Measurements from ENCODE around the gene NTRK1.

The NTRK1 gene

GRCh38 chr1:156858959-156859522 is 1.6 kb upstream of the NTRK1 start, which contains the start of gene INSRR:
Gene INSRR (minus strand): TSS chr1:156859117. CDS start chr1:156858621, 496 bp downstream.
- TF ChIP-seq, protein P1, sequence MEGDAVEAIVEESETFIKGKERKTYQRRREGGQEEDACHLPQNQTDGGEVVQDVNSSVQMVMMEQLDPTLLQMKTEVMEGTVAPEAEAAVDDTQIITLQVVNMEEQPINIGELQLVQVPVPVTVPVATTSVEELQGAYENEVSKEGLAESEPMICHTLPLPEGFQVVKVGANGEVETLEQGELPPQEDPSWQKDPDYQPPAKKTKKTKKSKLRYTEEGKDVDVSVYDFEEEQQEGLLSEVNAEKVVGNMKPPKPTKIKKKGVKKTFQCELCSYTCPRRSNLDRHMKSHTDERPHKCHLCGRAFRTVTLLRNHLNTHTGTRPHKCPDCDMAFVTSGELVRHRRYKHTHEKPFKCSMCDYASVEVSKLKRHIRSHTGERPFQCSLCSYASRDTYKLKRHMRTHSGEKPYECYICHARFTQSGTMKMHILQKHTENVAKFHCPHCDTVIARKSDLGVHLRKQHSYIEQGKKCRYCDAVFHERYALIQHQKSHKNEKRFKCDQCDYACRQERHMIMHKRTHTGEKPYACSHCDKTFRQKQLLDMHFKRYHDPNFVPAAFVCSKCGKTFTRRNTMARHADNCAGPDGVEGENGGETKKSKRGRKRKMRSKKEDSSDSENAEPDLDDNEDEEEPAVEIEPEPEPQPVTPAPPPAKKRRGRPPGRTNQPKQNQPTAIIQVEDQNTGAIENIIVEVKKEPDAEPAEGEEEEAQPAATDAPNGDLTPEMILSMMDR (IDR thresholded peaks at IDR 0.05; ENCODE audit: insufficient read depth, low read length) = no peak
- TF ChIP-seq GABPA (IDR thresholded peaks at IDR 0.05; ENCODE audit: low read depth) (no peak), SPI1 (IDR thresholded peaks at IDR 0.05; ENCODE audit: borderline replicate concordance, low read depth) (no peak), POLR2AphosphoS5 (IDR thresholded peaks at IDR 0.05; ENCODE audit: low read depth) (no peak)
- Histone ChIP-seq H3K27ac (replicated peaks) (no peak within 1 kb of the TSS), H3K27me3 (ENCODE audit: insufficient read depth, poor library complexity, severe bottlenecking) (peaks cover 63% of the 10 kb centered on the region), H3K4me3 (replicated peaks; ENCODE audit: insufficient read depth, low read length) (no peak within 1 kb of the TSS)
- DNase-seq (ENCODE audit: low read depth in 1 of 2, low spot score in 1 of 2) = no peak

- H3K27ac ChIP-seq (replicated peaks) = no peak overlapping the region
- TF ChIP-seq POLR2AphosphoS5 (IDR thresholded peaks at IDR 0.05; ENCODE audit: low read depth) = no peak
- TF ChIP-seq SPI1 (IDR thresholded peaks at IDR 0.05; ENCODE audit: borderline replicate concordance, low read depth) = no peak
- TF ChIP-seq, protein P1 (IDR thresholded peaks at IDR 0.05; ENCODE audit: insufficient read depth, low read length) = no peak
- no peak for TF ChIP-seq REST (IDR thresholded peaks at IDR 0.05; ENCODE audit: insufficient replicate concordance, low read depth)
- no peak for TF ChIP-seq GABPA (IDR thresholded peaks at IDR 0.05; ENCODE audit: low read depth)
- peaks cover 60% of the 10 kb centered on the region for H3K27me3 ChIP-seq (ENCODE audit: insufficient read depth, poor library complexity, severe bottlenecking)
- DNase-seq (ENCODE audit: low read depth in 1 of 2, low spot score in 1 of 2) = no peak
- no peak overlapping the region for H3K4me3 ChIP-seq (replicated peaks; ENCODE audit: insufficient read depth, low read length)
Observed at GRCh38 chr1:156859523-156860112, 1.0 kb upstream of the NTRK1 start.

DNA sequence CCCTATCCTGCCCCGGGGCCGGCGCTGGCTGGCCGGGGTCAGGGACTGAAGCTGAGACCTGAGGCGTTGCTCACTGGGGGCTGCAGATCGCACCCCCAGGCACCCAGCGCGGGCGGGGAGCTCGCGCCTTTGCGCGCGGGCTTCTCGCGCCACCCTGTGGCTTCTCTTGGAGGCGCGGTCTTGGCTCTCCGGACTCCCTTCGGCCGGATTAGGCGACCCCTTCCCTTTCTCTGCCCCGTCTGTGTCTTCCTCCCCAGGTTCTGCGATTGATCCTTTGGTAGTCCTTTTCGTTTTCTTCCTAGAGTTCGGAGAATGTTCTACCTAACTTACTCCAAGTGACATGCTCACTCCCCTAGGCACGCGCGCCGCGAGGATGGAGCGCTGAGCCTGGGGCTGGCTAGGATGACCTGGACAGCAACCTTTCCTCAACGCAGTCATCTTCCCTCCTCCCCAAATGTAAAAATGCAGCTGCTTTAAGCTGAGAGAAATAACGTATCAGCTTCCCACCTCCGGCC is 495 bp upstream of the NTRK1 start:
- TF ChIP-seq POLR2AphosphoS5 (IDR thresholded peaks at IDR 0.05; ENCODE audit: low read depth) (no peak), SPI1 (IDR thresholded peaks at IDR 0.05; ENCODE audit: borderline replicate concordance, low read depth) (no peak)
- TF ChIP-seq, protein P1 (IDR thresholded peaks at IDR 0.05; ENCODE audit: insufficient read depth, low read length) = peak; percentile 66
- Histone ChIP-seq H3K27me3 (ENCODE audit: insufficient read depth, poor library complexity, severe bottlenecking) (peaks cover 62% of the 10 kb centered on the region), H3K27ac (replicated peaks) (no peak overlapping the region), H3K4me3 (replicated peaks; ENCODE audit: insufficient read depth, low read length) (no peak overlapping the region)
- peak in 1 of 2 experiments; percentile 9 for DNase-seq (ENCODE audit: low read depth in 1 of 2, low spot score in 1 of 2)

DNA sequence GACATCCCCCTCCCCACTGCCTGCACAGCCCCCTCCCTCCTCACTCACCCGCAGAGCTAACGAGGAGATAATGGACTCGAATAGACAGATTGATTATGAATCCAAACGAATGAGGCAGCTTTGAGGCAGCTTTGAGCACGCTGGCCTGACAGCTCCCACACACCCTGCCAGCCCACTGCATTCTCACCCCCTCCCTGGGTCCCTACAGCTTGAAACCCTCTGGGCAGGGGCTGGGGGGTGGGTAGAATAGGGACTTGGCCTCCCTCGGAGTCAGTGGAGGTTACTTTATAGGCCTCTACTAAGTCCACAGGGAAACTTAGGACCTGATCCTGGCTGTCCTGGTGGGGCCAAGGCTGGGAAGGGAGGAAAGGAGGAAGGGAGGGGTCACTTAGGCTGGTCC is 1.9 kb downstream of the NTRK1 start:
- H3K27me3 ChIP-seq (ENCODE audit: insufficient read depth, poor library complexity, severe bottlenecking) = peaks cover 58% of the 10 kb centered on the region
- no peak overlapping the region for H3K27ac ChIP-seq (replicated peaks)
- TF ChIP-seq POLR2AphosphoS5 (IDR thresholded peaks at IDR 0.05; ENCODE audit: low read depth) = no peak
- TF ChIP-seq, protein P1 (IDR thresholded peaks at IDR 0.05; ENCODE audit: insufficient read depth, low read length) = no peak
- no peak for TF ChIP-seq REST (IDR thresholded peaks at IDR 0.05; ENCODE audit: insufficient replicate concordance, low read depth)
- no peak for TF ChIP-seq SPI1 (IDR thresholded peaks at IDR 0.05; ENCODE audit: borderline replicate concordance, low read depth)
- no peak for TF ChIP-seq GABPA (IDR thresholded peaks at IDR 0.05; ENCODE audit: low read depth)
- DNase-seq (ENCODE audit: low read depth in 1 of 2, low spot score in 1 of 2) = no peak
- no peak overlapping the region for H3K4me3 ChIP-seq (replicated peaks; ENCODE audit: insufficient read depth, low read length)
